Neural crest cell (in vitro differentiated cells): ENCODE data around the gene PGA4. TPM values are rescaled to one million over a fixed set of nuclear protein-coding genes. Genes with fewer than 3 reads are reported as not detected.

ENCODE experiments used
- DNase-seq: peaks from one replicate; pipeline ENCODE4 v3.0.0; 2021; ENCODE audit warnings: low read depth, mixed read lengths, low spot score
- H3K27ac Mint-ChIP-seq: one replicate; pipeline ENCODE4 v1.8.0; 2021; ENCODE audit warnings: mild to moderate bottlenecking, mixed read lengths; ENCODE audit not compliant: unreplicated experiment
- H3K27me3 Mint-ChIP-seq: 2 replicates; pipeline ENCODE4 v1.8.0; 2021; ENCODE audit warnings: low read depth, mild to moderate bottlenecking, mixed read lengths
- H3K36me3 Mint-ChIP-seq: 2 replicates; pipeline ENCODE4 v1.8.0; 2021; ENCODE audit warnings: low read depth, mild to moderate bottlenecking, mixed read lengths
- H3K4me1 Mint-ChIP-seq: 2 replicates; pipeline ENCODE4 v1.8.0; 2021; ENCODE audit warnings: mixed read lengths
- H3K4me3 Mint-ChIP-seq: one replicate; pipeline ENCODE4 v1.8.0; 2021; ENCODE audit warnings: mild to moderate bottlenecking, mixed read lengths
- H3K9me3 Mint-ChIP-seq: 2 replicates; pipeline ENCODE4 v1.8.0; 2021; ENCODE audit warnings: mixed read lengths
- total RNA-seq: library from RNA; stranded (reverse); gene quantifications from 2 replicates; pipeline ENCODE4 v1.2.1, GENCODE V29; 2021
- TF ChIP-seq, protein P1 (sequence below): fragments of 200-600 bp; sonication (generic); conservative IDR thresholded peaks from 2 replicates; pipeline ENCODE4 v1.5.0; 2021; ENCODE audit warnings: antibody characterized with exemption, mild to moderate bottlenecking

PGA4 gene
- total RNA-seq, 1 donor from 2014 or later, result not detected

- DNase-seq, result no peak
- peaks cover 4% of the 10 kb centered on the region for H3K4me1 Mint-ChIP-seq
- no peaks in the 10 kb centered on the region for H3K36me3 Mint-ChIP-seq
- TF ChIP-seq, protein P1, sequence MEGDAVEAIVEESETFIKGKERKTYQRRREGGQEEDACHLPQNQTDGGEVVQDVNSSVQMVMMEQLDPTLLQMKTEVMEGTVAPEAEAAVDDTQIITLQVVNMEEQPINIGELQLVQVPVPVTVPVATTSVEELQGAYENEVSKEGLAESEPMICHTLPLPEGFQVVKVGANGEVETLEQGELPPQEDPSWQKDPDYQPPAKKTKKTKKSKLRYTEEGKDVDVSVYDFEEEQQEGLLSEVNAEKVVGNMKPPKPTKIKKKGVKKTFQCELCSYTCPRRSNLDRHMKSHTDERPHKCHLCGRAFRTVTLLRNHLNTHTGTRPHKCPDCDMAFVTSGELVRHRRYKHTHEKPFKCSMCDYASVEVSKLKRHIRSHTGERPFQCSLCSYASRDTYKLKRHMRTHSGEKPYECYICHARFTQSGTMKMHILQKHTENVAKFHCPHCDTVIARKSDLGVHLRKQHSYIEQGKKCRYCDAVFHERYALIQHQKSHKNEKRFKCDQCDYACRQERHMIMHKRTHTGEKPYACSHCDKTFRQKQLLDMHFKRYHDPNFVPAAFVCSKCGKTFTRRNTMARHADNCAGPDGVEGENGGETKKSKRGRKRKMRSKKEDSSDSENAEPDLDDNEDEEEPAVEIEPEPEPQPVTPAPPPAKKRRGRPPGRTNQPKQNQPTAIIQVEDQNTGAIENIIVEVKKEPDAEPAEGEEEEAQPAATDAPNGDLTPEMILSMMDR, result no peak
- H3K9me3 Mint-ChIP-seq, result no peaks in the 10 kb centered on the region
- H3K27me3 Mint-ChIP-seq, result no peaks in the 10 kb centered on the region
- H3K27ac Mint-ChIP-seq, result no peak overlapping the region
- H3K4me3 Mint-ChIP-seq, result no peak overlapping the region
Measured at GRCh38 chr11:61189933-61190332, 32.2 kb upstream of the PGA4 start.

DNA sequence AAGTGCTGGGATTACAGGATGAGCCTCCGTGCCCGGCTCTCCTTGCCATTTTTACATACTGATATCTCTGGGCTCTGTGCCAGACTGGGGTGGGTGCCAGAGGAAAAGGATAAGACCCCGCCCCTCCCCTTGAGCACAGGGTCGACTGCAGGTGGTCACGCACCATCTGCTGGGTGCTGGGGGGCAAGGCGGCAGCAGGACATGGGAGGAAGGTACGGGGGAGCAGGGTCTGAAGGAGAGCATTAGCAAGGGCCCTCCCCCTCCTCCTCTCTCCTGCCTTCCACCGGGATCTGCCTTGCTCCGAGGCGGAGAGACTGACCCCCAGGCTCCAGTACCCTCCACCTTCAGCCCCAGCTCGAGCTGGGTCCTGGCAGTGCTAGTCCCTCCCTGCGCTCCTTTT, 28.6 kb upstream of the PGA4 start:
- Mint-ChIP-seq H3K27me3 (peaks cover 4% of the 10 kb centered on the region), H3K4me3 (no peak overlapping the region), H3K9me3 (no peaks in the 10 kb centered on the region), H3K4me1 (no peaks in the 10 kb centered on the region), H3K27ac (no peak overlapping the region), H3K36me3 (no peaks in the 10 kb centered on the region)
- TF ChIP-seq, protein P1, result no peak
- DNase-seq, result no peak

GRCh38 chr11:61194169-61194671, 27.9 kb upstream of the PGA4 start:
- no peak overlapping the region for H3K4me3 Mint-ChIP-seq
- TF ChIP-seq, protein P1, result no peak
- no peaks in the 10 kb centered on the region for H3K9me3 Mint-ChIP-seq
- H3K4me1 Mint-ChIP-seq, result no peaks in the 10 kb centered on the region
- peaks cover 4% of the 10 kb centered on the region for H3K27me3 Mint-ChIP-seq
- H3K27ac Mint-ChIP-seq, result no peak overlapping the region
- no peak for DNase-seq
- no peaks in the 10 kb centered on the region for H3K36me3 Mint-ChIP-seq

GRCh38 chr11:61194981-61195695, 27.0 kb upstream of the PGA4 start:
- Mint-ChIP-seq H3K4me1 (no peaks in the 10 kb centered on the region), H3K27ac (no peak overlapping the region), H3K9me3 (no peaks in the 10 kb centered on the region), H3K27me3 (peaks cover 4% of the 10 kb centered on the region), H3K36me3 (no peaks in the 10 kb centered on the region), H3K4me3 (no peak overlapping the region)
- DNase-seq, result no peak
- TF ChIP-seq, protein P1, result no peak

GRCh38 chr11:61195719-61196118, 26.4 kb upstream of the PGA4 start:
- DNase-seq, result no peak
- H3K4me1 Mint-ChIP-seq, result no peaks in the 10 kb centered on the region
- H3K27ac Mint-ChIP-seq, result no peak overlapping the region
- no peaks in the 10 kb centered on the region for H3K9me3 Mint-ChIP-seq
- TF ChIP-seq, protein P1, result no peak
- H3K27me3 Mint-ChIP-seq, result peaks cover 4% of the 10 kb centered on the region
- H3K4me3 Mint-ChIP-seq, result no peak overlapping the region
- no peaks in the 10 kb centered on the region for H3K36me3 Mint-ChIP-seq
